ENCODE data around the gene KIAA1671.

DNA sequence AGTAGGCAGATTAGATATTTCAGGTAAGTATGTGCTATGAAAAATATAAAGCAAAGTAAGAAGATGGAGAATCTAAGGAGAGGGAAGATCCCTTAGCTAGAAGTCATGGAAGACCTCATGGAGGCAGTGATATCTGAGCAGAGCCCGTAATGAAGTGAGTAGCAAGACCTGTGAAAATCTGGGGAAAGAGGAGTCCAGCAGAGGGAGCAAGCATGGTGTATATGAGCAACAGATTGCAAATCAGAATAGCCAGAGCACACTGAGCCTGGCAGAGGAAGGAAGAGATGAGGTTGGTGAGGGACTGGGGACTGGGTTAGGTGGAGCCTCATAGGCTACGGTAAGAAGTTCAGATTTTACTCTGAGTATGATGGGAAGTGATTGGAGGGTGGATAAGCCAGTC lies 15.4 kb upstream of the KIAA1671 start:
- TF ChIP-seq, protein P1, sequence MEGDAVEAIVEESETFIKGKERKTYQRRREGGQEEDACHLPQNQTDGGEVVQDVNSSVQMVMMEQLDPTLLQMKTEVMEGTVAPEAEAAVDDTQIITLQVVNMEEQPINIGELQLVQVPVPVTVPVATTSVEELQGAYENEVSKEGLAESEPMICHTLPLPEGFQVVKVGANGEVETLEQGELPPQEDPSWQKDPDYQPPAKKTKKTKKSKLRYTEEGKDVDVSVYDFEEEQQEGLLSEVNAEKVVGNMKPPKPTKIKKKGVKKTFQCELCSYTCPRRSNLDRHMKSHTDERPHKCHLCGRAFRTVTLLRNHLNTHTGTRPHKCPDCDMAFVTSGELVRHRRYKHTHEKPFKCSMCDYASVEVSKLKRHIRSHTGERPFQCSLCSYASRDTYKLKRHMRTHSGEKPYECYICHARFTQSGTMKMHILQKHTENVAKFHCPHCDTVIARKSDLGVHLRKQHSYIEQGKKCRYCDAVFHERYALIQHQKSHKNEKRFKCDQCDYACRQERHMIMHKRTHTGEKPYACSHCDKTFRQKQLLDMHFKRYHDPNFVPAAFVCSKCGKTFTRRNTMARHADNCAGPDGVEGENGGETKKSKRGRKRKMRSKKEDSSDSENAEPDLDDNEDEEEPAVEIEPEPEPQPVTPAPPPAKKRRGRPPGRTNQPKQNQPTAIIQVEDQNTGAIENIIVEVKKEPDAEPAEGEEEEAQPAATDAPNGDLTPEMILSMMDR (optimal IDR thresholded peaks at IDR 0.05 in 1 of 3, IDR thresholded peaks at IDR 0.05 in 1 of 3, conservative IDR thresholded peaks at IDR 0.05 in 1 of 3; ENCODE audit: extremely low read depth in 1 of 3, insufficient read depth in 2 of 3, low read length in 3 of 3), result peak; percentile 48 to 58 (median 48)
- TF ChIP-seq EZH2 (IDR thresholded peaks at IDR 0.05; ENCODE audit: low read length), result no peak

Measured in keratinocyte (primary cell).